GM21528 (cell line): Measurements from ENCODE around the gene PHACTR1.
"Not testable (repeated sequence)": the region's sequence is repeated elsewhere in the genome, so short reads cannot be mapped to it uniquely, and the experiment has no call there.

Experiments
- ATAC-seq: cut with Tn5 transposase; IDR thresholded peaks from one replicate; pipeline ENCODE4 v1.9.1; 2021; ENCODE audit warnings: mild to moderate bottlenecking, moderate library complexity; ENCODE audit not compliant: unreplicated experiment, low FRiP score

PHACTR1 gene

GRCh38 chr6:12716298-12716916, at the start of gene PHACTR1:
Gene PHACTR1, plus strand, starts transcription at chr6:12716767.
- no peak for ATAC-seq

- no peak for ATAC-seq
Measured at GRCh38 chr6:12666886-12667285, 49.7 kb upstream of the PHACTR1 start.

- ATAC-seq = no peak
Measured at GRCh38 chr6:12675931-12676330, 40.6 kb upstream of the PHACTR1 start.

GRCh38 chr6:12679341-12679740, 37.2 kb upstream of the PHACTR1 start:
- ATAC-seq = no peak

GRCh38 chr6:12693122-12693521, 23.4 kb upstream of the PHACTR1 start:
- no peak for ATAC-seq

GRCh38 chr6:12698298-12698697, 18.3 kb upstream of the PHACTR1 start:
- no peak for ATAC-seq

GRCh38 chr6:12704946-12705345, 11.6 kb upstream of the PHACTR1 start:
- ATAC-seq = no peak

- ATAC-seq = no peak
Measured at GRCh38 chr6:12709116-12709515, 7.5 kb upstream of the PHACTR1 start.

GRCh38 chr6:12709556-12710232, 6.9 kb upstream of the PHACTR1 start:
- ATAC-seq = no peak

GRCh38 chr6:12710921-12711320, 5.6 kb upstream of the PHACTR1 start:
- ATAC-seq = no peak

- ATAC-seq = no peak
Measured at GRCh38 chr6:12714022-12714421, 2.5 kb upstream of the PHACTR1 start.

GRCh38 chr6:12715437-12715836, 1.1 kb upstream of the PHACTR1 start:
- no peak for ATAC-seq

- ATAC-seq = no peak
Measured at GRCh38 chr6:12717356-12717755, 789 bp downstream of the PHACTR1 start.

- ATAC-seq = no peak
Measured at GRCh38 chr6:12718015-12718414, 1.4 kb downstream of the PHACTR1 start.

- ATAC-seq = no peak
Measured at GRCh38 chr6:12719017-12719416, 2.5 kb downstream of the PHACTR1 start.

- no peak for ATAC-seq
Measured at GRCh38 chr6:12720310-12720709, 3.7 kb downstream of the PHACTR1 start.

GRCh38 chr6:12725263-12725662, 8.7 kb downstream of the PHACTR1 start:
- no peak for ATAC-seq

- ATAC-seq = no peak
Measured at GRCh38 chr6:12729467-12729866, 12.9 kb downstream of the PHACTR1 start.

- ATAC-seq = not testable (repeated sequence)
Measured at GRCh38 chr6:12730809-12731208, 14.2 kb downstream of the PHACTR1 start.

GRCh38 chr6:12733876-12734275, 17.3 kb downstream of the PHACTR1 start:
- ATAC-seq = no peak

GRCh38 chr6:12735786-12736185, 19.2 kb downstream of the PHACTR1 start:
- no peak for ATAC-seq

- no peak for ATAC-seq
Measured at GRCh38 chr6:12748411-12748810, 31.8 kb downstream of the PHACTR1 start.
